HepG2 (cell line): Measurements from ENCODE around the gene SDK1. TPM values are rescaled to one million over a fixed set of nuclear protein-coding genes. Genes with fewer than 3 reads are reported as not detected.

Source experiments
- ATAC-seq: fragments of 200-7000 bp; cut with Tn5 transposase; 3 replicates; pipeline ENCODE4 v1.9.1; 2020; ENCODE audit warnings: mild to moderate bottlenecking, moderate library complexity
- BruUV-seq: library from RNA; stranded (reverse); fragments of 400-500 nt; replicated peaks from 2 replicates; lab custom pipeline; 2021; lab: Mats Ljungman, UMichigan
- CTCF ChIA-PET: fragments of 300-600 bp; formaldehyde crosslinking; extraction: SDS; loops from one replicate; lab custom pipeline; 2021; ENCODE audit warnings: low total read pairs, inconsistent platforms, low intra/inter-chr PET ratio; lab: Yijun Ruan, JAX
- POLR2A ChIA-PET: fragments of 350-600 bp; sonication (Branson Sonifier 250); formaldehyde crosslinking; loops from one replicate; lab custom pipeline; 2020; ENCODE audit warnings: antibody characterized with exemption, inconsistent platforms; lab: Yijun Ruan, JAX
- DNase-seq: peaks from one replicate; pipeline ENCODE4 v3.0.0-alpha.2; 2015; ENCODE audit warnings: low spot score
- FAIRE-seq: peaks from 3 replicates; lab custom pipeline; 2011; peaks lifted over from hg19 to GRCh38; lab: Jason Lieb, UNC
- H2AFZ ChIP-seq: one replicate; pipeline ENCODE4 v1.6.1; 2011; ENCODE audit warnings: low read length, inconsistent platforms
- H3K27ac ChIP-seq: fragments of 300-600 bp; 3 replicates; pipeline ENCODE4 v1.8.0; 2011; ENCODE audit warnings: mixed run types, mild to moderate bottlenecking, mixed read lengths, low read length, inconsistent platforms; ENCODE audit not compliant: insufficient read depth; ENCODE audit errors: extremely low read length
- H3K27me3 ChIP-seq, 2 experiments: fragments of 200-600 bp in 1 of 2; 2 replicates in 1 of 2; 3 replicates in 1 of 2; pipeline versions ENCODE4 v1.6.0 to v1.8.0; 2011; ENCODE audit warnings: low read length in 2 of 2, mild to moderate bottlenecking in 2 of 2, moderate library complexity in 2 of 2, inconsistent platforms in 1 of 2; ENCODE audit not compliant: insufficient read depth in 2 of 2, control insufficient read depth in 1 of 2
- H3K36me3 ChIP-seq, 2 experiments: fragments of 200-600 bp in 1 of 2; replicated peaks in 1 of 2; 2 replicates in 1 of 2; 3 replicates in 1 of 2; pipeline versions ENCODE4 v1.5.1 to v1.8.0; 2011; ENCODE audit warnings: low read length in 2 of 2, inconsistent platforms in 1 of 2; ENCODE audit not compliant: insufficient read depth in 2 of 2, control insufficient read depth in 1 of 2
- H3K4me1 ChIP-seq: 2 replicates; pipeline ENCODE4 v1.5.1; 2012; ENCODE audit warnings: low read length, inconsistent platforms; ENCODE audit not compliant: insufficient read depth
- H3K4me2 ChIP-seq: 2 replicates; pipeline ENCODE4 v1.6.0; 2011; ENCODE audit warnings: low read depth, low read length, inconsistent platforms
- H3K4me3 ChIP-seq, 3 experiments: fragments of 200-600 bp in 1 of 3; sonication (generic), shearing (Covaris generic) in 1 of 3; replicated peaks in 1 of 3; 2 replicates each; pipeline ENCODE4 v1.5.1; 2011 to 2016; ENCODE audit warnings: low read length in 3 of 3, inconsistent platforms in 2 of 3, low read depth in 2 of 3, mild to moderate bottlenecking in 2 of 3, control low read depth in 1 of 3, mixed read lengths in 1 of 3; ENCODE audit not compliant: insufficient read depth in 1 of 3
- H3K79me2 ChIP-seq: one replicate; pipeline ENCODE4 v1.6.1; 2011; ENCODE audit warnings: low read length, inconsistent platforms; ENCODE audit not compliant: insufficient read depth
- H3K9ac ChIP-seq: 2 replicates; pipeline ENCODE4 v1.6.0; 2011; ENCODE audit warnings: mild to moderate bottlenecking, low read depth, low read length, inconsistent platforms; ENCODE audit not compliant: insufficient read depth
- H3K9me3 ChIP-seq: 2 replicates; pipeline ENCODE4 v1.5.1; 2012; ENCODE audit warnings: mild to moderate bottlenecking, low read length
- H4K20me1 ChIP-seq: 2 replicates; pipeline ENCODE4 v1.6.0; 2011; ENCODE audit warnings: inconsistent platforms, mild to moderate bottlenecking, low read length, moderate library complexity; ENCODE audit not compliant: insufficient read depth
- AGO2 ChIP-seq: fragments of 200-400 bp; formaldehyde crosslinking; optimal IDR thresholded peaks from 2 replicates; pipeline ENCODE3; 2017; ENCODE audit warnings: mild to moderate bottlenecking, low read depth, low read length, moderate library complexity
- BHLHE40 ChIP-seq: IDR thresholded peaks from 2 replicates; pipeline ENCODE4 v1.6.1; 2011; ENCODE audit warnings: low read length, improper control_type of control experiment
- BRD4 ChIP-seq: sonication (generic); formaldehyde crosslinking; IDR thresholded peaks from 2 replicates; pipeline ENCODE4 v1.4.0; 2020; ENCODE audit warnings: missing genetic modification reagents
- ELF1 ChIP-seq: sonication (generic); formaldehyde crosslinking; IDR thresholded peaks from 2 replicates; pipeline ENCODE4 v1.4.0; 2020; ENCODE audit warnings: missing genetic modification reagents
- GFI1 ChIP-seq: sonication (generic); formaldehyde crosslinking; IDR thresholded peaks from 2 replicates; pipeline ENCODE4 v1.5.0; 2020; ENCODE audit warnings: missing genetic modification reagents, mild to moderate bottlenecking, borderline replicate concordance
- HMG20B ChIP-seq: conservative IDR thresholded peaks from 2 replicates; pipeline ENCODE4 v1.6.1; 2016; ENCODE audit warnings: missing genetic modification reagents, missing compliant biosample characterization
- POLR2A ChIP-seq, 2 experiments: IDR thresholded peaks; 2 replicates each; pipeline ENCODE4 v1.6.1; 2011; ENCODE audit warnings: low read depth in 2 of 2, low read length in 2 of 2, mild to moderate bottlenecking in 1 of 2, moderate library complexity in 1 of 2; ENCODE audit not compliant: insufficient read depth in 1 of 2
- SP4 ChIP-seq: sonication (generic); formaldehyde crosslinking; IDR thresholded peaks from 2 replicates; pipeline ENCODE4 v1.8.1; 2023; ENCODE audit warnings: mild to moderate bottlenecking, missing genetic modification reagents
- TBX3 ChIP-seq: fragments of 450-650 bp; IDR thresholded peaks from 2 replicates; pipeline ENCODE4 v1.6.1; 2017; ENCODE audit warnings: antibody characterized with exemption, mild to moderate bottlenecking, inconsistent platforms, borderline replicate concordance
- ZFYVE20 ChIP-seq: sonication (generic); formaldehyde crosslinking; IDR thresholded peaks from 2 replicates; pipeline ENCODE4 v1.8.0; 2023; ENCODE audit warnings: low read depth, mild to moderate bottlenecking, moderate library complexity, missing genetic modification reagents, borderline replicate concordance
- ZNF629 ChIP-seq: sonication (generic); formaldehyde crosslinking; conservative IDR thresholded peaks from 2 replicates; pipeline ENCODE4 v1.5.0; 2020; ENCODE audit warnings: missing genetic modification reagents
- WGBS: methylation state at CpG from one replicate; pipeline ENCODE4 v1.1.6; 2017; ENCODE audit warnings: low lambda C conversion rate; 5-methylcytosine and 5-hydroxymethylcytosine counted together
- in situ Hi-C: cut with HindIII; loops from 2 replicates; pipeline ENCODE4 v1.10.0; 2017; ENCODE audit warnings: low pct_unique_long_range_greater_than_20kb; ENCODE audit not compliant: extremely low pct_ligation_motif_present
- intact Hi-C: fragments of 100-400 bp; cut with micrococcal nuclease; formaldehyde crosslinking; loops from one replicate; pipeline ENCODE4 v1.10.0; 2022; ENCODE audit not compliant: unreplicated experiment
- polyA plus RNA-seq, 8 experiments: library from polyadenylated mRNA; depleted of rRNA in 3 of 8; stranded (reverse) in 7 of 8; unstranded in 1 of 8; fragments of >200 nt; fragmentation: Illumina TruSeq in 4 of 8; extraction: Trizol in 4 of 8; gene quantifications; 2 replicates each; pipeline versions ENCODE4 v1.2.1 to v1.2.3, GENCODE V29; 2011 to 2016; ENCODE audit warnings: low read depth in 4 of 8, missing spikeins in 1 of 8, mixed read lengths in 1 of 8; ENCODE audit not compliant: insufficient read depth in 1 of 8
- total RNA-seq, 5 experiments: library from RNA; depleted of rRNA; stranded (reverse); fragments of >200 nt; fragmentation: Illumina TruSeq; extraction: Trizol; gene quantifications; 2 replicates each; pipeline ENCODE4 v1.2.3, GENCODE V29; 2016; ENCODE audit warnings: low read depth in 1 of 5
- TF ChIP-seq, protein P1 (sequence below): sonication (generic); formaldehyde crosslinking; IDR thresholded peaks from 2 replicates; pipeline ENCODE4 v1.8.1; 2023; ENCODE audit warnings: mild to moderate bottlenecking, inconsistent platforms, moderate library complexity, missing genetic modification reagents, borderline replicate concordance
- TF ChIP-seq, protein P2 (sequence below), 2 experiments: fragments of 450-650 bp in 1 of 2; sonication (generic) in 1 of 2; formaldehyde crosslinking in 1 of 2; IDR thresholded peaks; 2 replicates each; pipeline versions ENCODE4 v1.6.1 to v1.8.0; 2016 to 2022; ENCODE audit warnings: antibody characterized with exemption in 1 of 2, mild to moderate bottlenecking in 1 of 2, missing genetic modification reagents in 1 of 2

Gene SDK1
- total and polyA plus RNA-seq, 2 of the 13 experiments (the other 11 are each of a cell fraction or from before 2014, with no cell fraction given): 0.35 to 2.4 TPM

DNA sequence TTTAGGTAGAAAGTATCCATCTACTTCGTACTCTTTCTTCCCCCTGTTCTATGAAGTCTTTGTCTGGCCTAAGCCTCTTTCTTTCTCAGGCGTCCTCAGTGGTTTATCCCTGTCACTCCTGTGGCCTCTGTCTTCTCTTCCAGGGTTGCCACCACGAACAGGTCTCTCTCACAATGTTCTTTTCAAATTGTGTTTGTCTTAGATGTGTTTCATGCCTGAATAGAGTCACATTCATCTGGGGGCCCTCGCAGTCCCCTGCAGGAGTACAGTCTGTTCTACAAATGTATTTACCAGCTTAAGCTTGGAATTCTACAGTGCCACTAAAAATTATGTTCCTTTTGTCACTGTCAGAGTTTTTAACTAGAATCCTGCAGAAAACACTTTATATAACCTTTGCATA, 700.7 kb downstream of the SDK1 start:
- H3K4me1 ChIP-seq: peaks cover 33% of the 10 kb centered on the region
- H2AFZ ChIP-seq: no peak overlapping the region
- no peaks in the 10 kb centered on the region; a peak in 1 of 5 replicates for H3K36me3 ChIP-seq
- no peak for DNase-seq
- WGBS: 54% methylated on average over 4 of the region's 4 CpGs
- ATAC-seq: no peak
- FAIRE-seq: no peak
- in situ Hi-C loops (no loop called here), intact Hi-C loops (no loop called here)
- no peaks in the 10 kb centered on the region for H3K9me3 ChIP-seq
- H4K20me1 ChIP-seq: no peaks in the 10 kb centered on the region
- BruUV-seq: no TSS peak
- ChIA-PET POLR2A (no interaction called here), CTCF (no interaction called here)
- H3K4me2 ChIP-seq: no peak overlapping the region
- no peaks in the 10 kb centered on the region for H3K79me2 ChIP-seq
- no peak overlapping the region for H3K27ac ChIP-seq
- no peaks in the 10 kb centered on the region for H3K27me3 ChIP-seq
- TF ChIP-seq ELF1 (CRISPR knock-in tag) (no peak), ZFYVE20 (no peak), HMG20B (CRISPR knock-in tag) (no peak), BHLHE40 (no peak), POLR2A (IDR thresholded peaks at IDR 0.05; ENCODE audit: insufficient read depth in 1 of 2, low read depth in 2 of 2, low read length in 2 of 2) (no peak), GFI1 (CRISPR knock-in tag) (no peak), AGO2 (no peak), ZNF629 (no peak), BRD4 (CRISPR knock-in tag) (no peak), TBX3 (no peak), SP4 (CRISPR knock-in tag) (no peak)
- TF ChIP-seq, protein P1, sequence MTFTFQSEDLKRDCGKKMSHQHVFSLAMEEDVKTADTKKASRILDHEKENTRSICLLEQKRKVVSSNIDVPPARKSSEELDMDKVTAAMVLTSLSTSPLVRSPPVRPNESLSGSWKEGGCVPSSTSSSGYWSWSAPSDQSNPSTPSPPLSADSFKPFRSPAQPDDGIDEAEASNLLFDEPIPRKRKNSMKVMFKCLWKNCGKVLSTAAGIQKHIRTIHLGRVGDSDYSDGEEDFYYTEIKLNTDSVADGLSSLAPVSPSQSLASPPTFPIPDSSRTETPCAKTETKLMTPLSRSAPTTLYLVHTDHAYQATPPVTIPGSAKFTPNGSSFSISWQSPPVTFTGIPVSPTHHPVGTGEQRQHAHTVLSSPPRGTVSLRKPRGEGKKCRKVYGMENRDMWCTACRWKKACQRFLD (CRISPR knock-in tag): no peak
- TF ChIP-seq, protein P2, sequence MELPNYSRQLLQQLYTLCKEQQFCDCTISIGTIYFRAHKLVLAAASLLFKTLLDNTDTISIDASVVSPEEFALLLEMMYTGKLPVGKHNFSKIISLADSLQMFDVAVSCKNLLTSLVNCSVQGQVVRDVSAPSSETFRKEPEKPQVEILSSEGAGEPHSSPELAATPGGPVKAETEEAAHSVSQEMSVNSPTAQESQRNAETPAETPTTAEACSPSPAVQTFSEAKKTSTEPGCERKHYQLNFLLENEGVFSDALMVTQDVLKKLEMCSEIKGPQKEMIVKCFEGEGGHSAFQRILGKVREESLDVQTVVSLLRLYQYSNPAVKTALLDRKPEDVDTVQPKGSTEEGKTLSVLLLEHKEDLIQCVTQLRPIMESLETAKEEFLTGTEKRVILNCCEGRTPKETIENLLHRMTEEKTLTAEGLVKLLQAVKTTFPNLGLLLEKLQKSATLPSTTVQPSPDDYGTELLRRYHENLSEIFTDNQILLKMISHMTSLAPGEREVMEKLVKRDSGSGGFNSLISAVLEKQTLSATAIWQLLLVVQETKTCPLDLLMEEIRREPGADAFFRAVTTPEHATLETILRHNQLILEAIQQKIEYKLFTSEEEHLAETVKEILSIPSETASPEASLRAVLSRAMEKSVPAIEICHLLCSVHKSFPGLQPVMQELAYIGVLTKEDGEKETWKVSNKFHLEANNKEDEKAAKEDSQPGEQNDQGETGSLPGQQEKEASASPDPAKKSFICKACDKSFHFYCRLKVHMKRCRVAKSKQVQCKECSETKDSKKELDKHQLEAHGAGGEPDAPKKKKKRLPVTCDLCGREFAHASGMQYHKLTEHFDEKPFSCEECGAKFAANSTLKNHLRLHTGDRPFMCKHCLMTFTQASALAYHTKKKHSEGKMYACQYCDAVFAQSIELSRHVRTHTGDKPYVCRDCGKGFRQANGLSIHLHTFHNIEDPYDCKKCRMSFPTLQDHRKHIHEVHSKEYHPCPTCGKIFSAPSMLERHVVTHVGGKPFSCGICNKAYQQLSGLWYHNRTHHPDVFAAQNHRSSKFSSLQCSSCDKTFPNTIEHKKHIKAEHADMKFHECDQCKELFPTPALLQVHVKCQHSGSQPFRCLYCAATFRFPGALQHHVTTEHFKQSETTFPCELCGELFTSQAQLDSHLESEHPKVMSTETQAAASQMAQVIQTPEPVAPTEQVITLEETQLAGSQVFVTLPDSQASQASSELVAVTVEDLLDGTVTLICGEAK (IDR thresholded peaks at IDR 0.05): no peak
- TF ChIP-seq, protein P2 (CRISPR knock-in tag; IDR thresholded peaks at IDR 0.05): no peak
- H3K9ac ChIP-seq: no peak overlapping the region
- H3K4me3 ChIP-seq: no peak overlapping the region
